Putamen (tissue), 1 donor: ENCODE data around the gene CARS2.
"Not testable (repeated sequence)": the region's sequence is repeated elsewhere in the genome, so short reads cannot be mapped to it uniquely, and the experiment has no call there.

Experiments
- DNase-seq: peaks from one replicate; pipeline ENCODE4 v3.0.0-alpha.2; 2016; ENCODE audit warnings: low spot score

The CARS2 gene

DNA sequence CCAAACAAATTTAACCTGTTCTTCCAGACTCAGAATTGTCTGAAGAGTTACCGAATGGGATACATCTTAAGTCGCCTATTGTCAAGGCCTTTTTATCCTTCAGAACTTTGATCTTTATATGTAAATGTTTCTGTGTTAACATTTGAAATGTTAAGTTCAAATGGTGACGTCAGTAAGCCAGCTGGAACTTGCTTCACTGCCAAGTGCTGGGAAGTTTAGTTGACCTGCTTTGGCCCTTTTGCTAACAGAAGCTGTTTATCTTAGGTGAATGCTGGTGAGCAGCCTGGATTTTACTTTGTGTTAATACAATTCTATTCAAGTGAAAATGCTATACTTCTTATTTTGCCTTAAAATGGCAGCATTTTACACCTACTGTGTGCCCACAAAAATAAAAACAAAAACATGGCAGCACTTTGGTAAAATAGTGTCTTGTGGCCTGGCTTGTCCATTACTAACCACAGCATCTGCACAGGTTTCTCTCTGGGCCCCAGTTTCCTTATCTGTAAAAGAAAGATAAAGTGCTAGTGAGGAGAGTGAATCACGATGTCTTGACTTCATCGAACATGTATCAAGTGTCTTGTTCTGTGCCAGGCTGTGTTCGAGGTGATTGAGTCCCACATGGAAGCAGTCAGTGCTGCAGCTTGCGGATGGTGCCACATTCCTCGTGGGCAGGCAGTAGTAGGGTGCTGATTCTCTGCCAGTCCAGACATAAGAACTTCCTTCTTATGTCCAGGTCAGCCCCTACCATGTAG is 88.4 kb downstream of the CARS2 start:
- peak; percentile 35 for DNase-seq

DNA sequence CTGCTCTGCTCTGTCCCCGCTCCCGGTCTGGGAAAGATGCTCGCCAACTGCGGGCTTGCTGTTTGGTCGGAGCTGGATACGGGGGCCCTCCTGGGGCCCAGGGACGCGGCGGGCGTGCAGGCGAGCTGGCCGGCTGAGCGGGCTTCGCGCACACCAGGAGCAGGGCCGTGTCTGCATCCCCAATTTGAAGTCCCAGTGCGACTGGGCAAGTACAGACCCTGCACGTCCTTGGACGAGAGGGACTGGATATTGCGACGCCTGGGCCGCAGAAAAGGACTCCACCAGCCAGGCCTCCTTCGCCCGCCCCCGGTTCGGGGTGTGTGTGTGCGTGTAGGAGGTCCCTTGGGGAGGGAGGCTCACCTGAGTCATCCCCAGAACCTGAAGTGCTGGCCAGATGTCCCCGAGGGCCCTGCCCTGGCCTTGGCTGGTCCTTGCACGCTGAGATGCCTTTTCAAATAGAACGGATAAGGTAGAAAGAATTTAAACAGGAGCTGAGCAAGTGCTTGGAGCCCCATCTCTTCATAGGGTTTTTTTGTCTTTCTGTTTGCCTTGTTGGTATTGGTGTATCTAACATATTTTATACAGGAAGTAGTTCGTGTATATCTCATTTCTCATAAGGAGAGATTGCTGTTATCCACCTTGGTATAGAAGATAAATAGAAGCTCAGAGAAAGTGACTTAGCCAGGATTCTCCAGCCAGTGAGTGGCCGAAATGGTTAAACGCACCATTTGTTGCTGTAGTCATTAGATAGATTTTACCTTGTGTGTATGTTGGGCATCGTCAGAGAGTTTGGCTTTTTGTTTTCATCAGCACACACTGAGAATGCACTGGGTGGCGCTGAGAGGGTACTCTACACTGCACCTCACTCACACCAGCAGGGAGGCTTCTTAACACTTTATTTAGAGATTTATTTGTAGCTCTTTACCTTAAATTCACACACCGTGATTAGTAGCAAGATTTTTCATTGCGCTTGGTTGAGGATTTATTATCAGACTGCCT is 89.5 kb downstream of the CARS2 start:
- DNase-seq: no peak

DNA sequence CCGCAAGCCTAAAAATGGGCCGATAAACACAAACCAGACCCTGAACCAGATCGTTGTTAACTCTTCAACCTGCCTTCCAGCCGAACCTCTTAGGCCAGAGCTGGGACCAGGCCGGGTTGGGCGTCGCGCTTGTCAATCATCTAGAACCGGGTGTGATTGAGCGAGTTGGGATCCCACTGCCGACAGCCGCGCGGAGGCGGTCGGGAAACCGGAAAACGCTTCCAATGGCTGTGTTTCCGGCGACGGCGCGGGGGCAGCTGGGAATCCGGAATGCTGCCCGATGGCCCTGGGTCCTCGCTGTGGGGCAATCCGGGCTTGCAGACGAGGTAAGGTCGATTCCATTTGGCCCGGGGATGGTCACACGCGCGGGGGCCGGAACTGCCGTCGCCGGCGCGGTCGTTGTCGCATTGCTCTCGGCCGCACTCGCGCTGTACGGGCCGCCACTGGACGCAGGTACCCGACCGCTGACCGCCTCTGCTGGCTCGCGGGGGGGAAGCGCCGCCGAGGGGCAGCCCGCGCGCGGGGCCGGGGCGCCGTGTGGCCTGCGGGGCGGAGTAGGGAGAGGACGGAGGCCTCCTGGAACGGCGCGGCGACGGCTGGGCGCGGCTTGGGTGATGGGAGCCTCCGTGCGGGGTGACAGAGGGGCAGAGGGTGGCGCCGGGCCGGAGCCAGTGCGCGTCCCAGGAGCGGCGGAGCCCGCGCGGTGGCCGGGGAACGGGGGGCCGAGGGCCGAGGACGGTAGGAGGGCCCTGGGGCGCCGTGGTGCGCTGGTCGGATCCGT is 90.4 kb downstream of the CARS2 start, which contains the start of gene NAXD:
Gene NAXD (plus strand): TSS at position 224 of the 781 bp plus-strand sequence. CDS start 57 bp downstream, at position 281.
- peak; percentile 95 for DNase-seq

DNA sequence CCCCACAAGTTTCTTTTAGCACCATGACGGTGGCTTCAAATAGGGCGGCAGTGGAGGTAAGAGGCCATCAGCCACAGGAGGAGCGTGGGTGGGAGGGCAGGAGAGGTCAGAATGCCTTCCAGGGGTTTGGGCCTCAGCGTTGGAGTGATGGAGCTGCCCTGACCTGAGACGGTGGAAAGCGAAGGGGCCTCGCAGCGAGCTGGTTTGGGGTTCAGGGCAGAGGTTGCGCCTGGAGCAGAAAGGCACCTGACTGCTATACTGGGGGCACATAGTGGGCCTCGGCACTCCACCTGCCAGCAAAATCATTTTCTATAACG is 91.0 kb downstream of the CARS2 start:
- DNase-seq: no peak

DNA sequence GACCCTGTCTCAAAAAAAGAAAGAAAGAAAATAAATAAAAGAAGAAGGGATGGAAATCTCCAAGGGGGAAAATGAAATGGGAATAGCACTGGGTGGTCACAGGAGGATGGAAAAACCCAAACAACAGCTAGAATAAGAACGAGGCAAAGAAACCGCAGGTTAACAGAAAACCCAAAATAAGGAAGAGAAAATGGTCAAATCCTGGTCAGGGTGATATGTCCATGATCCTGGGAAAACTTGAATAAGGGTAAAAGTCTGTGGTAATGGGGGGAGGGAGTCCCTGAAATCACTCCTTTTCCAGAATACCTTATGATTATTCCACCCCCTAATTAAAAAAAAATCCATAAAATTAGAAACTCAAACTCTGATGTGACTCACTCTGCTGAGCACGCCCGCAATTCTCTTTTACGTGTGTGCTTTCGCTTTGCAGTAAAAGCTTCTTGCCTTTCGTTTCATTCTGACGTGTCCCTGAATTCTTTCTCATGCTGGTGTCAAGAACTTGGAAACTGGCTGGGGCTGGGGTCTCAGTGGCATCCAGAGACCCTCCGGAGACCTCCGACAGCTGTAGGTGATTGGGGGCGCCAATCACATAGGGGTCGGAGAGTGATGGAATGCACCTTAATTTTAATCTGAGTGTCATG is 94.8 kb downstream of the CARS2 start:
- peak; percentile 58 for DNase-seq

DNA sequence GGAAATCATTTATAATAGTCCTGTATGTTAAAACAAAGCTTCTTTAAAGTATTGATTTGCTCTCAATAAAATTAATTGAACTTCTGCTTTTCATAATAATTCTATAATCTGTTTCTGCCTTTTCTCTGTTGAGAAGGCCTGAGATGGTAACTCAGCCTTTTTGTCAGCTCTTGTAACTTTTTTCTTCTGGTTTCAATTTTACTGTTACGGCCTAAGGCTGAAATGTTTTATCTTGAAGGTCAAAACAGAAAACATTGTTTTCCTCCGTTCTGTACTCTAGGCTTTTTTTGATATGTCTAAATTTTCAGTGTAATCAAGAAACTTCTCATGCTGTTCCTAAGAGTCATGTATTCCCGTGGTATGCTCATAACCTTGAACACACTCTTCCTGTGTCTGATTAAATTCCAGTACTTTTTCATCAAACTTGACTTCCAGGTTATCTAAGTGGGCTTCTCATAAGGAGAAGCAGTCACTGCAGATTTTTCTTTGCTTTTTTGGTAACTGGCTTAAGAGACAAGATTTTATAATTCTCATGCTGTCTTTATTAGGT is 98.2 kb downstream of the CARS2 start:
- no peak for DNase-seq

DNA sequence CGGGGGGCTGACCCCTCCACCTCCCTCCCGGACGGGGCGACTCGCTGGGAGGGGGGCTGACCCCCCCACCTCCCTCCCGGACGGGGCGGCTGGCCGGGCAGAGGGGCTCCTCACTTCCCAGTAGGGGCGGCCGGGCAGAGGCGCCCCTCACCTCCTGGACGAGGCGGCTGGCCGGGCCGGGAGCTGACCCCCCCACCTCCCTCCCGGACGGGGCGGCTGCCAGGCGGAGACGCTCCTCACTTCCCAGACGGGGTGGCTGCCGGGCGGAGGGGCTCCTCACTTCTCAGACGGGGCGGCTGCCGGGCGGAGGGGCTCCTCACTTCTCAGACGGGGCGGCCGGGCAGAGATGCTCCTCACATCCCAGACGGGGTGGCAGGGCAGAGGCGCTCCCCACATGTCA is 99.6 kb downstream of the CARS2 start:
- DNase-seq: not testable (repeated sequence)

DNA sequence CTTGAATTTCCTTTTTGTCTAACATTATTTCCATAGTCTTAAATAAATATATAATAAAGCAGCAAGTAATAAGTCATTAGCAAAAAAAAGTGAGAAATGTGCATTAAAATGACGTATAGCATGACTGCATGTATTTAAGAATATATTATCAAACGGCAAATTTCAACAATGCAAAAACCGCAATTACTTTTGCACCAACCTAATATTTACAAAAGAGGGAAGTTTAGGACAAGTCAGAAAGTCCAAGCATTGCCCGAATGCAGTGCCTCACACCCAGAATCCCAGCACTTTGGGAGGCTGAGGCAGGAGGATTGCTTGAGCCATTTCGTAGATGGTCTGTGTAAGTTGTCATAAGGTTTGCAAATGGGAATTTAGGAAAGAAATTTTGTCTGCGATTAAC is 100.8 kb downstream of the CARS2 start:
- no peak for DNase-seq

DNA sequence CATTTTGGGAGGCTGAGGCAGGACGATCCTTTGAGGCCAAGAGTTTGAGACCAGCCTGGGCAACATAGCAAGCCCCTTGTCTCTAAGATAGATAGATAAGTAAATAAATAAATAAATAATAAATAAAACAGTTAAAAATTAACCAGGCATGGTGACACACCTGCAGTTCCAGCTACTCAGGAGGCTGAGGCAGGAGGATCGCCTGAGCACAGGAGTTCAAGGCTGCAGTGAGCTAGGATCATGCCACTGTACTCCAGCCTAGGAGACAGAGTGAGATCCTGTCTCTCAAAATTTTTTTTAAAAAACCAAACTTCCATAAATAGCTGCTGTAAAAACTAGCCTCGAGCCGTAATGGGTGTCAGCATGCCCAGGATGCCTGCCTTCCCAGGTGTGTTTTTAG is 104.9 kb downstream of the CARS2 start:
- DNase-seq: no peak

DNA sequence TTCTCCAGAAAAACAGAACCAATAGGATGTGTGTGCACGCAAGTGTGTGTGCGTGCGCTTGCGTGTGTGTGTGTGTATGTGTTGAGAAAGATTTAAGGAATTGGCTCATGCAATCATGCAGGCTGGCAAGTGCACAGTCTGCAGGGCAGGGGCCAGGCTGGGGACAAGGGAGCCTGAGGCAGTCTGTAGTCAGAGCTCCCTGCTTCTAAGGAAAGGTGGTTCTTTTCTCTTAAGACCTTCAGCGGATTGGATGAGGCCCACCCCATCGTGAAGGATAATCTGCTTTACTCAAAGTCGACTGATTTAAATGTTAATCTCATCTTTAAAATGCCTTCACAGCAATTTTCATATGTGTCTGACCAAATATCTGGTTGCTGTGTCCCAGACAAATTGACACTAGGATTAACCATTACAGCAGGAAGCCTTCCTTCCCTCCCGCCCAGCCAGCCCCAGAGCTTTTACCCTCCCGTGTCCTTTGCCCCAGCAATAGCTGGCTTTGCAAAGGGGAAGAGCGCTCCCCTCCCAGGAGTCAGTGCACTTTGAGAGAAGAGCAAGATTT is 105.6 kb downstream of the CARS2 start:
- DNase-seq: no peak

DNA sequence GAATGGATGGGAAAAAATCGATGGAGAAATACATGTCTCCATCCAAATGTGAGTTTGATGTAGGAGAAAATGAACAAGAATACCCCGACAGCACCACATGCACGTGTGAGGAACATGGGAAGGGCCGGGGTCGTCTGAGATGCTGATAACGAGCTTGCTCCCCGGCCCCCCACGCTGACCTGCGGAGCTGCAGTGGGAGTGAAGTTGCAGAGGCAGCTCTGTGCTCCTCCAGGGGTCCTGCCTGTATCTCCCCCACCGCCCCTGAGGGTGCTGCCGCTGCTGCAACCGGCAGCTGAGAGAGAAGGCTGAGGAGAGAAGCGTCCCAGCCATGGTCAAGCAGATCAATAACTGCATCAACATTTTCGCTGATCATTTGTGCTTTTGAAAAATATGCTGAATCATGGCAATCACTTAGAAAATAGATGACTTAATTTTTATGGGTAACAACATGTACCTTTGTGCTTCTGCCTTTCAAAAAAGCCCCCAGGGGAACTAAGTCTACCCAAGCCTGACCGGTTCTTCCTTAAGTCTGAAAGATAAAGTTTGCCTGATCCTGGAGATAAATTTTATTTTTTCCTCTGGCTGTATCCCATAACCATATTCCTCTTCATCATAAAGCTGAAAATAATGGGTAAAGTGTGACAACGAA is 108.8 kb downstream of the CARS2 start:
- no peak for DNase-seq

DNA sequence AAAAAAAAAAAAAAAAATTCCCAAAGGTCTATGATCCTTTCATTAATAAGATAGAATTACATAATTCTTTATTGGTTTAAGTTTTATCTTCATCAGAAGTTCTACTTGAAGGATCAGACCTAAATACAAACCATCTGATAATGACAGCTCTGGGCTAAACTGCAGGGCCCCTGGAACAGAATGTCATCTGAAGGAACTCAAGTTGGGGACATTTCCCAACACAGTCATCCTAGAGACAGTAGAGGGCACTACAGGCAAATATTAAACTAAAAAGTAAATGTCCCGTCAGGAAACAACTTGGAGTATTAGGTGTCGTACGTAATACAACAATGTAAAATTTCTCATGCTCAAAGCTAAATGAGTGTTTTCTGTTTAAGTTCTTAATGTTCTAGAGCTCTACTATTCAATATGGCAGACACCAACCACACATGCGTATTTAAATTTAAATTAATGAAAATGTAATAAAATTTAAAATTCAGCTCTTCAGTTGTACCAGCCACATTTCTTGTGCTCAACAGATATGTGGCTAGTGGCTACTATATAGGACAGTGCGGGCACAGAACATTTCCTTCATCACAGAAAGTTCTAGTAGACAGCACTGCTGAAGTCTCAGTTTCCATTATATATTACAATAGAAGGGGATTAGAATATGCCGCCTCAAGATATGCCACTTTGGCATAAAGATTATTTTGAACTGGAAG is 112.3 kb downstream of the CARS2 start:
- no peak for DNase-seq

DNA sequence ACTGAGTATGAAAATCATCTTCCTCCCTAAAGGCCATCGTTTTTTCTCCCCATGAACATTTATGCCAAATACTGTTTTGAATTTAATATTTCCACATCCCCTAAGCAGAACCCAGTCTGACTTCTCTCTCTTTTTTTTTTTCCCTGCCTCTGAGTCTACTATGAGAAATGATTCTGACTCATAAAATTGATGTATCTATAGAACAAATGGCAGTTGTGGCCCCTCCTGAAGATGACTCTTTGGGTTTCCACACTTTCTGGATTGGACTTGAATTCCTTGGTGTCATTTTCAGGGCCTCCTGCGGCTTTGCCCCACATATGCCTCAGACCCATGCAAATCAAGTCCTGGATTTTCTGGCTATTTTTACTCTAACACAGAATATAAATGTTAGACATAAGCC is 113.3 kb downstream of the CARS2 start:
- no peak for DNase-seq
